Tibial nerve (tissue), 3 donors: Measurements from ENCODE around the gene MRPS24.

Experiments
- CTCF ChIP-seq, 5 experiments: fragments of 200-600 bp in 3 of 5; fragments of 450-650 bp in 2 of 5; sonication (generic) in 3 of 5; IDR thresholded peaks; one replicate each; pipeline ENCODE4 v1.5.1; 2016 to 2019; ENCODE audit warnings: antibody characterized with exemption in 5 of 5, mild to moderate bottlenecking in 3 of 5, moderate library complexity in 2 of 5
- POLR2A ChIP-seq, 2 donors: fragments of 450-650 bp; IDR thresholded peaks; one replicate each; pipeline ENCODE4 v1.6.1; 2017; ENCODE audit warnings: antibody characterized with exemption in 2 of 2, mild to moderate bottlenecking in 2 of 2, moderate library complexity in 2 of 2

DNA sequence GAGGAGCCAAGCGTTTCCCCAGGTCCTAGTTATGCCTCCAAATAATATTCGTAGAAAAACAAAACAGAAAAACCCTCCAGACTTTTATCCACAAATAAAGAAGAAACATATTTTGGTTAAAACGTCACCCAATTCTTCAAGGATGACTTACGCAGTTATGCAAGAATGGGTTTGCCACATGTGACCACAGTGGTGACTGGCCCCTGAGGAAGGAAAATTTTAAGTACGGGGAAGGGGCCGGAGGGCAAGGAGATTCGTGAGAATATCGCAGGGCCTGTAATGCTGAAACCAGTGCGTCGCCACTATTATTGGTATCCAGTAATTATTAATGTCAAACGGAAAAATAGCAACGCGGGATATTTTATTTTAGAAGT is 537 bp upstream of the MRPS24 start:
- TF ChIP-seq CTCF (IDR thresholded peaks at IDR 0.05) (no peak), POLR2A (IDR thresholded peaks at IDR 0.05) (no peak)
